Cardiac muscle cell (in vitro differentiated cells and primary cell): ENCODE data around the gene PDGFB. TPM values are rescaled to one million over a fixed set of nuclear protein-coding genes. Genes with fewer than 3 reads are reported as not detected.

ENCODE experiments used
- DNase-seq, 2 donors: peaks; one replicate each; pipeline versions ENCODE4 v3.0.0 to v3.0.0-alpha.2; 2010 to 2017; ENCODE audit warnings: low read depth in 1 of 2, low spot score in 1 of 2
- H3K27ac ChIP-seq: fragments of 200-600 bp; sonication (generic); 2 replicates; pipeline ENCODE4 v1.5.1; 2016
- H3K27me3 ChIP-seq: fragments of 200-600 bp; sonication (generic); 2 replicates; pipeline ENCODE4 v1.6.0; 2016; ENCODE audit warnings: control low read depth
- H3K36me3 ChIP-seq: fragments of 200-600 bp; sonication (generic); 2 replicates; pipeline ENCODE4 v1.5.1; 2016; ENCODE audit warnings: control low read depth
- H3K4me1 ChIP-seq: fragments of 200-600 bp; sonication (generic); 2 replicates; pipeline ENCODE4 v1.8.1; 2017; ENCODE audit warnings: low read depth, mild to moderate bottlenecking, mixed run types
- H3K4me3 ChIP-seq: fragments of 200-600 bp; sonication (generic); 2 replicates; pipeline ENCODE4 v1.5.1; 2016; ENCODE audit warnings: mild to moderate bottlenecking
- H3K9me3 ChIP-seq: fragments of 200-600 bp; sonication (generic); 2 replicates; pipeline ENCODE4 v1.5.1; 2017; ENCODE audit warnings: low read depth, mild to moderate bottlenecking, control low read depth
- CTCF ChIP-seq: IDR thresholded peaks from 2 replicates; pipeline ENCODE4 v1.5.1; 2012; ENCODE audit warnings: low read depth, mild to moderate bottlenecking, low read length
- polyA plus RNA-seq: library from polyadenylated mRNA; unstranded; fragments of >200 nt; fragmentation: Nextera tagmentation; extraction: Ambion mirVana; gene quantifications from 2 replicates; pipeline ENCODE4 v1.2.1, GENCODE V29; 2016
- total RNA-seq: library from RNA; depleted of rRNA; stranded (reverse); fragments of >200 nt; gene quantifications from 2 replicates; pipeline ENCODE4 v1.2.3, GENCODE V29; 2016

Gene PDGFB
- total and polyA plus RNA-seq, 2 experiments from 2014 or later: 9.8 to 15.3 TPM

DNA sequence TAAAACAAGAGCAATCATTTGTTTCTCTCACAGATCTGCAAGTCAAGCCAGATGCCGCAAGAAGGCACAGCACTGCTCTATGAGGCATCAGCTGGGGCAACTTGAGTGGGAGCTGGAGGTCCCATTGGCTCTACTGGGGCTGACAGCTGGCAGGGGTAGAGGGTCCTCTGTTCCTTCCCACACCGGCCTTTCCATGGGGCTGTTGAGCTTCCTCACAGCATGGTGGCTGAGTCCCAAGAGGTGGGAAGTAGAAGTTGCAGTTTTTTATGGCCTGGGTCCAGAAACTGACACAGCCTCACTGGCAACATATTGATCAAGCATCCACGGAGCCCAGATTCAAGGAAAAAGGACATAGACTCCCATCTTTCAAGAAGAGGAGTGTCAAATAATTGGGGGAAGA, 40.2 kb upstream of the PDGFB start:
- H3K4me3 ChIP-seq: no peak overlapping the region
- H3K27ac ChIP-seq: no peak overlapping the region
- TF ChIP-seq CTCF: no peak
- no peaks in the 10 kb centered on the region for H3K9me3 ChIP-seq
- H3K4me1 ChIP-seq: peaks cover 17% of the 10 kb centered on the region
- H3K36me3 ChIP-seq: no peaks in the 10 kb centered on the region
- no peak for DNase-seq
- H3K27me3 ChIP-seq: no peaks in the 10 kb centered on the region

- no peak overlapping the region for H3K4me3 ChIP-seq
- DNase-seq: no peak
- no peak for TF ChIP-seq CTCF
- H3K27ac ChIP-seq: peak overlapping the region; percentile 88
- peaks cover 17% of the 10 kb centered on the region for H3K4me1 ChIP-seq
- no peaks in the 10 kb centered on the region for H3K36me3 ChIP-seq
- no peaks in the 10 kb centered on the region for H3K27me3 ChIP-seq
- H3K9me3 ChIP-seq: no peaks in the 10 kb centered on the region
Observed at GRCh38 chr22:39284142-39284980, 39.6 kb upstream of the PDGFB start.

GRCh38 chr22:39283322-39284141, 38.8 kb upstream of the PDGFB start:
- H3K27ac ChIP-seq: peak overlapping the region; percentile 88
- H3K27me3 ChIP-seq: no peaks in the 10 kb centered on the region
- DNase-seq: peak; percentile 69 to 91
- no peaks in the 10 kb centered on the region for H3K9me3 ChIP-seq
- H3K36me3 ChIP-seq: no peaks in the 10 kb centered on the region
- no peak overlapping the region for H3K4me3 ChIP-seq
- no peak for TF ChIP-seq CTCF
- H3K4me1 ChIP-seq: peaks cover 17% of the 10 kb centered on the region

DNA sequence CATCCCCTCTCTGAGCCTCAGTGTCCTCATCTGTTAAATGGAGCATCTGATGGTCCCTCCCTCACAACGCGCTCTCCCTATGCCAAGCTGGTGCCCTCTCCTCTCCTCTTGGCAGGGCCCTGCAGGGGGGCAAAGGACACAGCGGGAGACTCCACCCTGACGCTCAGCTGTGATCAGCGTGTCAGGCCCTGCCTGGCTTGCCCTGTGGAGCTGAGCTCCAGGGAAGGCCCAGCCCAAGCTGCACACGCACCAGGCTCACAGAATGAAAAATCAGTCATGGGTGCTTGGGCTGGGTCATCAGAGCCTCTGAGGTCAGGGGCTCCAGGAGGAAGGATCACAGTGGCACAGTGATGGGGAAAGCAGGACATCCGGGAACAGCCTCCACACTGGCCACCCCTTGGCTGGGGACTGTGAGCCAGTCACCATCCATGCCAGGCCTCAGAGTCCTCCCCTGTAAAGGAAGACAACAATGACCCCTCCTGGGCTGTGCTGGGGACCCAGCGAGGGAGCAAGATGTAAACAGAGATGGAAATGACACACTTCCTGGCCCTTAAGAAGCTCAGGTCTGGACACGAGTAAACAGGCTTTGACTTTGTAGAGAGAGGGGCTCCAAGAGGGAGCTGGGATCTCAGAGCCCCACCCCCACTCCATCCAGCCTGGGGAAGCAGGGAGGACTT, 38.0 kb upstream of the PDGFB start:
- Histone ChIP-seq H3K4me3 (no peak overlapping the region), H3K27ac (peak overlapping the region; percentile 88), H3K27me3 (no peaks in the 10 kb centered on the region), H3K4me1 (peaks cover 17% of the 10 kb centered on the region), H3K9me3 (no peaks in the 10 kb centered on the region), H3K36me3 (no peaks in the 10 kb centered on the region)
- no peak for TF ChIP-seq CTCF
- DNase-seq: no peak

DNA sequence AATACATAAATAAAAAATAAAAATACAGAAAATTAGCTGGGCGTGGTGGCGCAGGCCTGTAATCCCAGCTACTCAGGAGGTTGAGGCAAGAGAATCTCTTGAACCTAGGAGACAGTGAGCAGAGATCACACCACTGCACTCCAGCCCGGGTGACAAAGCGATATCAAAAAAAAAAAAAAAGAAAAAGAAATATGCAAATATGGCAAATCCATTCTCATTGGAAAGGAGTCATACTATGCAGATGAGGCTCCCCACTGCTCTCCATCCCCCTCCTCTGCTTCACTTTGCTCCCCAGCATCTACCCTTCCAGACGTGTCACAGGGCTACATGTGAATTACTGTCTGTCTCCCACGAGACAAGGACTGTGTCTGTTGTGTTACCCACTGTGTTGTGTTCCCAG, 36.3 kb upstream of the PDGFB start:
- no peak overlapping the region for H3K27ac ChIP-seq
- H3K27me3 ChIP-seq: no peaks in the 10 kb centered on the region
- H3K9me3 ChIP-seq: no peaks in the 10 kb centered on the region
- H3K4me1 ChIP-seq: peaks cover 17% of the 10 kb centered on the region
- TF ChIP-seq CTCF: no peak
- no peaks in the 10 kb centered on the region for H3K36me3 ChIP-seq
- no peak overlapping the region for H3K4me3 ChIP-seq
- no peak for DNase-seq
